MM.1S (cell line): ENCODE measurements around the gene GVQW3.
A peak's percentile ranks its signal among the peaks of the same experiment; 100 is the strongest.

Experiments used
- DNase-seq: peaks from one replicate; pipeline ENCODE4 v3.0.0-alpha.2; 2015
- H2AFZ ChIP-seq: fragments of 300-600 bp; sonication (generic); 2 replicates; pipeline ENCODE4 v1.6.0; 2016; ENCODE audit warnings: antibody characterized with exemption, low read length
- H3F3A ChIP-seq: fragments of 300-600 bp; sonication (generic); 2 replicates; pipeline ENCODE4 v1.6.1; 2016; ENCODE audit warnings: mild to moderate bottlenecking, antibody characterized with exemption, low read length, moderate library complexity, mixed read lengths; ENCODE audit not compliant: insufficient read depth
- H3K27ac ChIP-seq: fragments of 300-600 bp; sonication (generic); 2 replicates; pipeline ENCODE4 v1.5.1; 2016; ENCODE audit warnings: mild to moderate bottlenecking, low read length
- H3K27me3 ChIP-seq: fragments of 300-600 bp; sonication (generic); replicated peaks from 2 replicates; pipeline ENCODE4 v1.6.0; 2016; ENCODE audit warnings: low read length; ENCODE audit not compliant: insufficient read depth
- H3K36me3 ChIP-seq: fragments of 300-600 bp; sonication (generic); replicated peaks from 2 replicates; pipeline ENCODE4 v1.6.1; 2016; ENCODE audit warnings: mild to moderate bottlenecking, low read length, mixed read lengths; ENCODE audit not compliant: insufficient read depth
- H3K4me1 ChIP-seq: fragments of 300-600 bp; sonication (generic); 2 replicates; pipeline ENCODE4 v1.6.1; 2016; ENCODE audit warnings: low read length, mixed read lengths
- H3K4me2 ChIP-seq: fragments of 300-600 bp; sonication (generic); 2 replicates; pipeline ENCODE4 v1.6.0; 2016; ENCODE audit warnings: low read depth, low read length
- H3K4me3 ChIP-seq: fragments of 300-600 bp; sonication (generic); 2 replicates; pipeline ENCODE4 v1.5.1; 2016; ENCODE audit warnings: low read length, mixed read lengths
- H3K79me2 ChIP-seq: fragments of 300-600 bp; sonication (generic); 2 replicates; pipeline ENCODE4 v1.6.1; 2016; ENCODE audit warnings: mixed run types, low read length, mixed read lengths
- H3K9ac ChIP-seq: fragments of 300-600 bp; sonication (generic); 2 replicates; pipeline ENCODE4 v1.6.1; 2016; ENCODE audit warnings: low read length, mixed read lengths
- H3K9me2 ChIP-seq: fragments of 300-600 bp; sonication (generic); replicated peaks from 2 replicates; pipeline ENCODE4 v1.6.1; 2016; ENCODE audit warnings: mild to moderate bottlenecking, low read length, mixed read lengths; ENCODE audit not compliant: insufficient read depth
- H3K9me3 ChIP-seq: fragments of 300-600 bp; sonication (generic); replicated peaks from 2 replicates; pipeline ENCODE4 v1.6.1; 2016; ENCODE audit warnings: mild to moderate bottlenecking, low read length, mixed read lengths; ENCODE audit not compliant: insufficient read depth
- H4K20me1 ChIP-seq: fragments of 300-600 bp; sonication (generic); 2 replicates; pipeline ENCODE4 v1.6.1; 2016; ENCODE audit warnings: mild to moderate bottlenecking, low read length, moderate library complexity, mixed read lengths; ENCODE audit not compliant: insufficient read depth
- EZH2 ChIP-seq: fragments of 300-600 bp; sonication (generic); optimal IDR thresholded peaks from 2 replicates; pipeline ENCODE3; 2017; ENCODE audit warnings: low read depth, mild to moderate bottlenecking, antibody characterized with exemption, low read length, mixed read lengths
- EZH2phosphoT487 ChIP-seq: fragments of 300-600 bp; sonication (generic); IDR thresholded peaks from 2 replicates; pipeline ENCODE4 v1.6.1; 2018; ENCODE audit warnings: antibody characterized with exemption, low read length
- TF ChIP-seq, protein P1 (sequence below): fragments of 300-600 bp; sonication (generic); IDR thresholded peaks from 2 replicates; pipeline ENCODE4 v1.5.1; 2016; ENCODE audit warnings: antibody characterized with exemption, low read length, mixed read lengths

Gene GVQW3

DNA sequence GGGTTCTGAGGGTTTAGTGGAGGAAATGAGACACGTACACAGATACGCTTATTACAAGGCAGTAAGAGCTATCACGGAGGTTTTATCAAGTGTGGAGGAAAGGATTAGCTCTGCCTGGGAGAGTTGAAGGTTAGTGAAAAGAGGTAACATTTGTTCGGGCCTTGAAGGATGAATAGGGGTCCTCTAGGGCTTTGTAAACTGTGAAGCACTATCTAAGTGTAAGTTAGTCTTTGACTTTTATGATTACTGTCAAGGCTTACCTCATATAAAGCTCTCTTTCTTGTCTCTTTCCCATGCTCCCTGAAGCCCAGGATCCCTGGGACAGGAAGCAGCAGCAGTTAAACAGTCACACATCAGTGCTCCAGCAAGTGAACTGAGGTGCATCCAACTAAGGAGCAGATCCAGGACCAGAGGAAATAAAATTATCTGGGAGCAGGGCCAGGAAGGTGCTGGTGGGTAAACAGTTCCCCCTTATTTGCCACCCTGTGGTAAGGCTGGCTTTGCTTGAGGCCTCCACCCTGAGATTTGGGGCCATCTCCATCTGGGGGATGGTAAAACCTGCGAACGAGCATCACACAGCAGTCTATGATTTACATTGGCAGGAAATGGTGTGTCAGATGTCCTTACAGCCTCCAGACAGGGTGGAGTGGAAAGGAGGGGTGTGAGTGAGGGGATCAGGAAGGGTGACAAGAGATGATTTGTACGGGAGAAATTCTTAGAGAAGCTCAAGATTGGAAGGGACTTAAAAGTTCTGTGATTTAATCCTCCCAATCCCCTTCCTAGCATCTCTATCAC is 27.2 kb downstream of the GVQW3 start:
- TF ChIP-seq, protein P1, sequence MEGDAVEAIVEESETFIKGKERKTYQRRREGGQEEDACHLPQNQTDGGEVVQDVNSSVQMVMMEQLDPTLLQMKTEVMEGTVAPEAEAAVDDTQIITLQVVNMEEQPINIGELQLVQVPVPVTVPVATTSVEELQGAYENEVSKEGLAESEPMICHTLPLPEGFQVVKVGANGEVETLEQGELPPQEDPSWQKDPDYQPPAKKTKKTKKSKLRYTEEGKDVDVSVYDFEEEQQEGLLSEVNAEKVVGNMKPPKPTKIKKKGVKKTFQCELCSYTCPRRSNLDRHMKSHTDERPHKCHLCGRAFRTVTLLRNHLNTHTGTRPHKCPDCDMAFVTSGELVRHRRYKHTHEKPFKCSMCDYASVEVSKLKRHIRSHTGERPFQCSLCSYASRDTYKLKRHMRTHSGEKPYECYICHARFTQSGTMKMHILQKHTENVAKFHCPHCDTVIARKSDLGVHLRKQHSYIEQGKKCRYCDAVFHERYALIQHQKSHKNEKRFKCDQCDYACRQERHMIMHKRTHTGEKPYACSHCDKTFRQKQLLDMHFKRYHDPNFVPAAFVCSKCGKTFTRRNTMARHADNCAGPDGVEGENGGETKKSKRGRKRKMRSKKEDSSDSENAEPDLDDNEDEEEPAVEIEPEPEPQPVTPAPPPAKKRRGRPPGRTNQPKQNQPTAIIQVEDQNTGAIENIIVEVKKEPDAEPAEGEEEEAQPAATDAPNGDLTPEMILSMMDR, result no peak
- no peak for TF ChIP-seq EZH2phosphoT487
- TF ChIP-seq EZH2, result no peak
- Histone ChIP-seq H2AFZ (no peak overlapping the region), H3K36me3 (no peaks in the 10 kb centered on the region), H3K4me1 (no peaks in the 10 kb centered on the region), H3K9me2 (no peaks in the 10 kb centered on the region), H3K79me2 (no peaks in the 10 kb centered on the region), H3K9ac (no peak overlapping the region), H3F3A (no peaks in the 10 kb centered on the region), H3K4me3 (no peak overlapping the region), H4K20me1 (no peaks in the 10 kb centered on the region), H3K27ac (no peak overlapping the region), H3K4me2 (no peak overlapping the region), H3K27me3 (no peaks in the 10 kb centered on the region), H3K9me3 (no peaks in the 10 kb centered on the region)
- DNase-seq, result no peak

DNA sequence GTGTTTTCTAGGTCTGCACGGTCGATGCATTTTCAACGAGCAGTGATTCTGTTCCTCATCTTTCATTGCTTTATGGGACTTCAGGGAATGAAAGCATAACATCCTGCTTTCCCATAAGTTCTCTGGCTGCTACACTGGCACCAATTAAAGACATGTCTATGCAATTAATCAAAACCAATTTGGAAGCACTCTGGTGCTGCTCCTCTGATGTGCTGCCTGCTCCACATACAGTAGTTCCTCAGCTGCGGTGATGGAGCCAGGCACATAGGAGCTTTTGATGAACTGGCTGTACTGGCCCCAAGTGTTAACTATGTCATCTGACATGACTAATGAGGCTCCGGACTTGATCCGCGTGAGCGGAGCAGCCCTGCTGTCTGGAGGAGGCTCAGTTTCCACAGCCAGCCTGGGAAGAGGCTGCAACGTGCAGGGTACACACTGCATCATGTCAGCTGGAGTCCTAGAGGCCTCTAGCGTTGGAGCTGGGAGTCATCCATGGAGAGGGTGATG is 29.8 kb downstream of the GVQW3 start:
- Histone ChIP-seq H4K20me1 (no peaks in the 10 kb centered on the region), H2AFZ (no peak overlapping the region), H3K36me3 (no peaks in the 10 kb centered on the region), H3F3A (no peaks in the 10 kb centered on the region), H3K4me2 (no peak overlapping the region), H3K4me1 (no peaks in the 10 kb centered on the region), H3K9me2 (no peaks in the 10 kb centered on the region), H3K79me2 (no peaks in the 10 kb centered on the region), H3K27ac (no peak overlapping the region), H3K9me3 (no peaks in the 10 kb centered on the region), H3K9ac (no peak overlapping the region), H3K4me3 (no peak overlapping the region), H3K27me3 (no peaks in the 10 kb centered on the region)
- no peak for TF ChIP-seq EZH2phosphoT487
- TF ChIP-seq, protein P1, result no peak
- DNase-seq, result no peak

DNA sequence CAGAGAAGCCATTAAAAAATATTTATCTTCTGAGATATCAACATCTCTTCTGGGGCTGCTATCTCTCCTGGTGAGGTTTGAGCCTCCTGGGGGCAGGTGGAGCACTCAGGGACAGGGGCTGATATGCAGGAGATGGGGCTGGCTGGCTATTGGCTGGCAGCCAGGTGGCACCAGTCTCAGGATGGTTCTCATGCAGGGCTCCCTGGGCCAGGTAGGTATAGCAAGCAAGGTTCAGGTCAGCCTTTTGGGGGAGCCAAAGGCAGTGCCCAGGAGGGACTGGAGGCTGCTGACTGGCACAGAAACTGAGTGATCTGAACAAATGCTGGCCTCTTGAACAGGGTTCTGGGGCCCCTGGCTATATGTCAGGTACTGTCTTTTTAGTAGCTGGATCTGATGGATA is 34.0 kb downstream of the GVQW3 start:
- no peaks in the 10 kb centered on the region for H3K27me3 ChIP-seq
- no peak overlapping the region for H2AFZ ChIP-seq
- no peaks in the 10 kb centered on the region for H3K9me3 ChIP-seq
- no peaks in the 10 kb centered on the region for H4K20me1 ChIP-seq
- TF ChIP-seq EZH2phosphoT487, result no peak
- TF ChIP-seq, protein P1, result peak; percentile 27
- no peaks in the 10 kb centered on the region for H3F3A ChIP-seq
- peak; percentile 39 for DNase-seq
- H3K36me3 ChIP-seq, result no peaks in the 10 kb centered on the region
- no peak overlapping the region for H3K9ac ChIP-seq
- H3K9me2 ChIP-seq, result no peaks in the 10 kb centered on the region
- no peaks in the 10 kb centered on the region for H3K4me1 ChIP-seq
- no peak overlapping the region for H3K27ac ChIP-seq
- no peak overlapping the region for H3K4me3 ChIP-seq
- no peak overlapping the region for H3K4me2 ChIP-seq
- no peaks in the 10 kb centered on the region for H3K79me2 ChIP-seq
